Small intestine (tissue), 7 donors: ENCODE results near the gene ZNF710. TPM values are rescaled to one million over a fixed set of nuclear protein-coding genes. Genes with fewer than 3 reads are reported as not detected.

ENCODE experiments used
- DNase-seq, 2 donors: peaks; one replicate each; pipeline versions ENCODE4 v3.0.0 to v3.0.0-alpha.2; 2013
- FAIRE-seq: peaks from 2 replicates; lab custom pipeline; 2012; peaks lifted over from hg19 to GRCh38; lab: Jason Lieb, UNC
- H3K27ac ChIP-seq, 3 donors: one replicate each; pipeline ENCODE4 v1.5.1; 2013; ENCODE audit warnings: low read length in 2 of 3, mild to moderate bottlenecking in 2 of 3, control low read depth in 1 of 3, inconsistent platforms in 1 of 3, low read depth in 1 of 3, moderate library complexity in 1 of 3
- H3K27me3 ChIP-seq, 3 donors: one replicate each; pipeline ENCODE4 v1.6.1; 2013; ENCODE audit warnings: low read length in 3 of 3, inconsistent platforms in 1 of 3; ENCODE audit not compliant: control insufficient read depth in 3 of 3, insufficient read depth in 3 of 3
- H3K36me3 ChIP-seq, 3 donors: one replicate each; pipeline ENCODE4 v1.6.1; 2013; ENCODE audit warnings: low read length in 3 of 3, inconsistent platforms in 1 of 3, low read depth in 1 of 3, mild to moderate bottlenecking in 1 of 3, moderate library complexity in 1 of 3; ENCODE audit not compliant: control insufficient read depth in 3 of 3, insufficient read depth in 2 of 3
- H3K4me1 ChIP-seq, 3 donors: one replicate each; pipeline ENCODE4 v1.6.1; 2013; ENCODE audit warnings: low read length in 2 of 3, inconsistent platforms in 1 of 3, low read depth in 1 of 3, mild to moderate bottlenecking in 1 of 3, moderate library complexity in 1 of 3; ENCODE audit not compliant: control insufficient read depth in 3 of 3, insufficient read depth in 2 of 3
- H3K4me3 ChIP-seq, 3 donors: one replicate each; pipeline ENCODE4 v1.5.1; 2013; ENCODE audit warnings: low read length in 3 of 3, control low read depth in 1 of 3, inconsistent platforms in 1 of 3, low read depth in 1 of 3, mild to moderate bottlenecking in 1 of 3, moderate library complexity in 1 of 3
- H3K9me3 ChIP-seq, 2 donors: one replicate each; pipeline ENCODE4 v1.6.1; 2013; ENCODE audit warnings: low read depth in 1 of 2, low read length in 1 of 2; ENCODE audit not compliant: control insufficient read depth in 2 of 2, insufficient read depth in 1 of 2
- WGBS, 3 donors: extraction: QIAGEN DNeasy Blood & Tissue Kit; methylation state at CpG; one replicate each; pipeline ENCODE4 v1.1.7; 2013; 5-methylcytosine and 5-hydroxymethylcytosine counted together
- polyA plus RNA-seq, 4 donors: library from polyadenylated mRNA; stranded (reverse) in 3 of 4; unstranded in 1 of 4; fragments of 200-250 nt in 3 of 4; fragments of 120-200 nt in 1 of 4; gene quantifications; one replicate each; pipeline versions ENCODE4 v1.2.1 to v1.2.3, GENCODE V29; 2013
- donor health status: healthy with polysubstance abuse.
- donor health status: control.
- donor health status: control.
- donor health status: Bipolar disorder and iron deficiency.
- donor health status: healthy.

ZNF710 gene
- polyA plus RNA-seq, 4 donors = 10.3 to 26.4 (median 18.8) TPM

GRCh38 chr15:90055182-90055581 lies 54.1 kb downstream of the ZNF710 start:
- 38 to 65% (median 56%) methylated on average over 7 of the region's 7 CpGs for WGBS, 3 donors
- no peak for FAIRE-seq
- H3K4me1 ChIP-seq = peaks cover 0 to 66% (median 15%) of the 10 kb centered on the region in 3 donors

GRCh38 chr15:90056529-90056928 lies 55.4 kb downstream of the ZNF710 start:
- no peak for FAIRE-seq
- Histone ChIP-seq H3K36me3 (peaks cover 0 to 42% (median 0%) of the 10 kb centered on the region in 3 donors), H3K27me3 (no peaks in the 10 kb centered on the region), H3K27ac (no peak overlapping the region), H3K4me1 (peaks cover 0 to 79% (median 16%) of the 10 kb centered on the region in 3 donors), H3K4me3 (no peak overlapping the region), H3K9me3 (peaks cover 0 to 13% of the 10 kb centered on the region in 2 donors)
- DNase-seq = no peak
- WGBS, 3 donors = 92 to 94% (median 93%) methylated on average over 7 of the region's 7 CpGs

More at GRCh38 chr15:90055182-90055581, 54.1 kb downstream of the ZNF710 start:
- peak in 1 of 2 donors; percentile 75 for DNase-seq
- H3K4me3 ChIP-seq = no peak overlapping the region
- peak overlapping the region in 1 of 3 donors; percentile 74 for H3K27ac ChIP-seq
- peaks cover 0 to 38% (median 0%) of the 10 kb centered on the region in 3 donors for H3K36me3 ChIP-seq
- no peaks in the 10 kb centered on the region for H3K27me3 ChIP-seq
- peaks cover 0 to 13% of the 10 kb centered on the region in 2 donors for H3K9me3 ChIP-seq

GRCh38 chr15:90058308-90058707 lies 57.2 kb downstream of the ZNF710 start:
- H3K4me1 ChIP-seq = peaks cover 0 to 79% (median 25%) of the 10 kb centered on the region in 3 donors
- WGBS, 3 donors = 84 to 93% (median 86%) methylated on average over 4 of the region's 4 CpGs
- no peak overlapping the region for H3K4me3 ChIP-seq
- FAIRE-seq (no peak), DNase-seq (no peak)
- peaks cover 0 to 13% of the 10 kb centered on the region in 2 donors for H3K9me3 ChIP-seq
- no peaks in the 10 kb centered on the region for H3K27me3 ChIP-seq
- peak overlapping the region in 2 of 3 donors; percentile 37 to 43 for H3K27ac ChIP-seq
- peaks cover 0 to 49% (median 0%) of the 10 kb centered on the region in 3 donors for H3K36me3 ChIP-seq

- Histone ChIP-seq H3K4me1 (peaks cover 0 to 79% (median 25%) of the 10 kb centered on the region in 3 donors), H3K36me3 (peaks cover 0 to 52% (median 0%) of the 10 kb centered on the region in 3 donors), H3K9me3 (peaks cover 0 to 13% of the 10 kb centered on the region in 2 donors), H3K4me3 (no peak overlapping the region), H3K27ac (peak overlapping the region; percentile 61 to 86 (median 75)), H3K27me3 (no peaks in the 10 kb centered on the region)
- no peak for DNase-seq
- FAIRE-seq = no peak
- WGBS, 3 donors = 88 to 97% (median 91%) methylated on average over 5 of the region's 5 CpGs
Observed at GRCh38 chr15:90058775-90059174, 57.7 kb downstream of the ZNF710 start.

- Histone ChIP-seq H3K4me3 (no peak overlapping the region), H3K4me1 (peaks cover 0 to 74% (median 28%) of the 10 kb centered on the region in 3 donors)
Observed at GRCh38 chr15:90059208-90059985, 58.3 kb downstream of the ZNF710 start.

GRCh38 chr15:90060797-90061196 lies 59.7 kb downstream of the ZNF710 start:
- peak overlapping the region in 2 of 3 donors; percentile 57 to 74 for H3K27ac ChIP-seq
- 50 to 64% (median 60%) methylated on average over 3 of the region's 3 CpGs for WGBS, 3 donors
- peaks cover 0 to 13% of the 10 kb centered on the region in 2 donors for H3K9me3 ChIP-seq

More at GRCh38 chr15:90059208-90059985, 58.3 kb downstream of the ZNF710 start:
- Histone ChIP-seq H3K27me3 (no peaks in the 10 kb centered on the region), H3K36me3 (peaks cover 0 to 53% (median 2%) of the 10 kb centered on the region in 3 donors), H3K9me3 (peaks cover 0 to 13% of the 10 kb centered on the region in 2 donors), H3K27ac (peak overlapping the region; percentile 61 to 86 (median 75))
- WGBS, 3 donors = 35 to 44% (median 43%) methylated on average over 21 of the region's 21 CpGs
- DNase-seq = peak; percentile 73 to 88
- FAIRE-seq = no peak

GRCh38 chr15:90062023-90062442 lies 60.9 kb downstream of the ZNF710 start:
- FAIRE-seq (no peak), DNase-seq (peak; percentile 65 to 80)
- H3K4me3 ChIP-seq = no peak overlapping the region
- H3K9me3 ChIP-seq = peaks cover 0 to 13% of the 10 kb centered on the region in 2 donors
- peaks cover 0 to 58% (median 2%) of the 10 kb centered on the region in 3 donors for H3K36me3 ChIP-seq
- H3K27me3 ChIP-seq = no peaks in the 10 kb centered on the region
- H3K27ac ChIP-seq = peak overlapping the region; percentile 51 to 94 (median 74)
- 9 to 35% (median 22%) methylated on average over 8 of the region's 8 CpGs for WGBS, 3 donors
- H3K4me1 ChIP-seq = peaks cover 0 to 62% (median 24%) of the 10 kb centered on the region in 3 donors

More at GRCh38 chr15:90060797-90061196, 59.7 kb downstream of the ZNF710 start:
- H3K4me3 ChIP-seq = no peak overlapping the region
- FAIRE-seq (no peak), DNase-seq (no peak)
- peaks cover 0 to 64% (median 29%) of the 10 kb centered on the region in 3 donors for H3K4me1 ChIP-seq
- H3K27me3 ChIP-seq = no peaks in the 10 kb centered on the region
- H3K36me3 ChIP-seq = peaks cover 0 to 62% (median 2%) of the 10 kb centered on the region in 3 donors

GRCh38 chr15:90062462-90062932 lies 61.4 kb downstream of the ZNF710 start:
- no peak for FAIRE-seq
- Histone ChIP-seq H3K36me3 (peaks cover 0 to 62% (median 5%) of the 10 kb centered on the region in 3 donors), H3K4me3 (no peak overlapping the region), H3K4me1 (peaks cover 0 to 62% (median 24%) of the 10 kb centered on the region in 3 donors), H3K9me3 (peaks cover 0 to 13% of the 10 kb centered on the region in 2 donors), H3K27ac (peak overlapping the region; percentile 51 to 94 (median 74)), H3K27me3 (no peaks in the 10 kb centered on the region)
- WGBS, 3 donors = 20 to 59% (median 45%) methylated on average over 16 of the region's 16 CpGs
- DNase-seq = peak; percentile 82 to 93
